ENCODE data around the gene DSE.

DNA sequence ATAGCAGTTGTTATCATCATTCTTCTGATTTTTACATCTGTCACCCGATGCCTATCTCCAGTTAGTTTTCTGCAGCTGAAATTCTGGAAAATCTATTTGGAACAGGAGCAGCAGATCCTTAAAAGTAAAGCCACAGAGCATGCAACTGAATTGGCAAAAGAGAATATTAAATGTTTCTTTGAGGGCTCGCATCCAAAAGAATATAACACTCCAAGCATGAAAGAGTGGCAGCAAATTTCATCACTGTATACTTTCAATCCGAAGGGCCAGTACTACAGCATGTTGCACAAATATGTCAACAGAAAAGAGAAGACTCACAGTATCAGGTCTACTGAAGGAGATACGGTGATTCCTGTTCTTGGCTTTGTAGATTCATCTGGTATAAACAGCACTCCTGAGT is 92.6 kb downstream of the DSE start:
- TF ChIP-seq, protein P1, sequence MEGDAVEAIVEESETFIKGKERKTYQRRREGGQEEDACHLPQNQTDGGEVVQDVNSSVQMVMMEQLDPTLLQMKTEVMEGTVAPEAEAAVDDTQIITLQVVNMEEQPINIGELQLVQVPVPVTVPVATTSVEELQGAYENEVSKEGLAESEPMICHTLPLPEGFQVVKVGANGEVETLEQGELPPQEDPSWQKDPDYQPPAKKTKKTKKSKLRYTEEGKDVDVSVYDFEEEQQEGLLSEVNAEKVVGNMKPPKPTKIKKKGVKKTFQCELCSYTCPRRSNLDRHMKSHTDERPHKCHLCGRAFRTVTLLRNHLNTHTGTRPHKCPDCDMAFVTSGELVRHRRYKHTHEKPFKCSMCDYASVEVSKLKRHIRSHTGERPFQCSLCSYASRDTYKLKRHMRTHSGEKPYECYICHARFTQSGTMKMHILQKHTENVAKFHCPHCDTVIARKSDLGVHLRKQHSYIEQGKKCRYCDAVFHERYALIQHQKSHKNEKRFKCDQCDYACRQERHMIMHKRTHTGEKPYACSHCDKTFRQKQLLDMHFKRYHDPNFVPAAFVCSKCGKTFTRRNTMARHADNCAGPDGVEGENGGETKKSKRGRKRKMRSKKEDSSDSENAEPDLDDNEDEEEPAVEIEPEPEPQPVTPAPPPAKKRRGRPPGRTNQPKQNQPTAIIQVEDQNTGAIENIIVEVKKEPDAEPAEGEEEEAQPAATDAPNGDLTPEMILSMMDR (IDR thresholded peaks at IDR 0.05) = no peak
- TF ChIP-seq EZH2 (IDR thresholded peaks at IDR 0.05; ENCODE audit: borderline replicate concordance, insufficient read depth, low read depth, low read length, poor library complexity, severe bottlenecking) = no peak
